HepG2 (cell line): Measurements from ENCODE around the gene ADIPOR2. TPM values are rescaled to one million over a fixed set of nuclear protein-coding genes. Genes with fewer than 3 reads are reported as not detected.
A peak's percentile ranks its signal among the peaks of the same experiment; 100 is the strongest.

Experiments used
- ATAC-seq: fragments of 200-7000 bp; cut with Tn5 transposase; 3 replicates; pipeline ENCODE4 v1.9.1; 2020; ENCODE audit warnings: mild to moderate bottlenecking, moderate library complexity
- BruUV-seq: library from RNA; stranded (reverse); fragments of 400-500 nt; replicated peaks from 2 replicates; lab custom pipeline; 2021; lab: Mats Ljungman, UMichigan
- CTCF ChIA-PET: fragments of 300-600 bp; formaldehyde crosslinking; extraction: SDS; loops from one replicate; lab custom pipeline; 2021; ENCODE audit warnings: low total read pairs, inconsistent platforms, low intra/inter-chr PET ratio; lab: Yijun Ruan, JAX
- POLR2A ChIA-PET: fragments of 350-600 bp; sonication (Branson Sonifier 250); formaldehyde crosslinking; loops from one replicate; lab custom pipeline; 2020; ENCODE audit warnings: antibody characterized with exemption, inconsistent platforms; lab: Yijun Ruan, JAX
- DNase-seq: peaks from one replicate; pipeline ENCODE4 v3.0.0-alpha.2; 2015; ENCODE audit warnings: low spot score
- FAIRE-seq: peaks from 3 replicates; lab custom pipeline; 2011; peaks lifted over from hg19 to GRCh38; lab: Jason Lieb, UNC
- H2AFZ ChIP-seq: one replicate; pipeline ENCODE4 v1.6.1; 2011; ENCODE audit warnings: low read length, inconsistent platforms
- H3K27ac ChIP-seq: fragments of 300-600 bp; 3 replicates; pipeline ENCODE4 v1.8.0; 2011; ENCODE audit warnings: mixed run types, mild to moderate bottlenecking, mixed read lengths, low read length, inconsistent platforms; ENCODE audit not compliant: insufficient read depth; ENCODE audit errors: extremely low read length
- H3K27me3 ChIP-seq, 2 experiments: fragments of 200-600 bp in 1 of 2; 2 replicates in 1 of 2; 3 replicates in 1 of 2; pipeline versions ENCODE4 v1.6.0 to v1.8.0; 2011; ENCODE audit warnings: low read length in 2 of 2, mild to moderate bottlenecking in 2 of 2, moderate library complexity in 2 of 2, inconsistent platforms in 1 of 2; ENCODE audit not compliant: insufficient read depth in 2 of 2, control insufficient read depth in 1 of 2
- H3K36me3 ChIP-seq, 2 experiments: fragments of 200-600 bp in 1 of 2; replicated peaks in 1 of 2; 2 replicates in 1 of 2; 3 replicates in 1 of 2; pipeline versions ENCODE4 v1.5.1 to v1.8.0; 2011; ENCODE audit warnings: low read length in 2 of 2, inconsistent platforms in 1 of 2; ENCODE audit not compliant: insufficient read depth in 2 of 2, control insufficient read depth in 1 of 2
- H3K4me1 ChIP-seq: 2 replicates; pipeline ENCODE4 v1.5.1; 2012; ENCODE audit warnings: low read length, inconsistent platforms; ENCODE audit not compliant: insufficient read depth
- H3K4me2 ChIP-seq: 2 replicates; pipeline ENCODE4 v1.6.0; 2011; ENCODE audit warnings: low read depth, low read length, inconsistent platforms
- H3K4me3 ChIP-seq, 3 experiments: fragments of 200-600 bp in 1 of 3; sonication (generic), shearing (Covaris generic) in 1 of 3; replicated peaks in 1 of 3; 2 replicates each; pipeline ENCODE4 v1.5.1; 2011 to 2016; ENCODE audit warnings: low read length in 3 of 3, inconsistent platforms in 2 of 3, low read depth in 2 of 3, mild to moderate bottlenecking in 2 of 3, control low read depth in 1 of 3, mixed read lengths in 1 of 3; ENCODE audit not compliant: insufficient read depth in 1 of 3
- H3K79me2 ChIP-seq: one replicate; pipeline ENCODE4 v1.6.1; 2011; ENCODE audit warnings: low read length, inconsistent platforms; ENCODE audit not compliant: insufficient read depth
- H3K9ac ChIP-seq: 2 replicates; pipeline ENCODE4 v1.6.0; 2011; ENCODE audit warnings: mild to moderate bottlenecking, low read depth, low read length, inconsistent platforms; ENCODE audit not compliant: insufficient read depth
- H3K9me3 ChIP-seq: 2 replicates; pipeline ENCODE4 v1.5.1; 2012; ENCODE audit warnings: mild to moderate bottlenecking, low read length
- H4K20me1 ChIP-seq: 2 replicates; pipeline ENCODE4 v1.6.0; 2011; ENCODE audit warnings: inconsistent platforms, mild to moderate bottlenecking, low read length, moderate library complexity; ENCODE audit not compliant: insufficient read depth
- CREB1 ChIP-seq, 2 experiments: fragments of 450-650 bp in 1 of 2; IDR thresholded peaks; 2 replicates each; pipeline ENCODE4 v1.6.1; 2016 to 2017; ENCODE audit warnings: control low read depth in 1 of 2, mild to moderate bottlenecking in 1 of 2, missing compliant biosample characterization in 1 of 2, missing genetic modification characterization in 1 of 2
- EP300 ChIP-seq, 3 experiments: sonication (generic) in 1 of 3; formaldehyde crosslinking in 1 of 3; IDR thresholded peaks; 2 replicates each; pipeline versions ENCODE4 v1.5.1 to v1.6.1; 2011 to 2020; ENCODE audit warnings: low read depth in 2 of 3, low read length in 2 of 3, borderline replicate concordance in 1 of 3, improper control_type of control experiment in 1 of 3, mild to moderate bottlenecking in 1 of 3, missing genetic modification reagents in 1 of 3, moderate library complexity in 1 of 3
- FOSL1 ChIP-seq: sonication (generic); formaldehyde crosslinking; IDR thresholded peaks from 2 replicates; pipeline ENCODE4 v1.9.0; 2021; ENCODE audit warnings: missing genetic modification reagents, borderline replicate concordance
- HDAC1 ChIP-seq: sonication (generic); formaldehyde crosslinking; IDR thresholded peaks from 2 replicates; pipeline ENCODE4 v1.5.1; 2020; ENCODE audit warnings: mild to moderate bottlenecking, missing genetic modification reagents
- HOXA7 ChIP-seq: sonication (generic); formaldehyde crosslinking; IDR thresholded peaks from 2 replicates; pipeline ENCODE4 v1.8.1; 2022; ENCODE audit warnings: mild to moderate bottlenecking, missing genetic modification reagents, moderate library complexity
- KLF16 ChIP-seq, 2 experiments: sonication (generic) in 1 of 2; formaldehyde crosslinking in 1 of 2; IDR thresholded peaks; 2 replicates each; pipeline versions ENCODE4 v1.6.1 to v1.8.0; 2016 to 2023; ENCODE audit warnings: missing genetic modification reagents in 2 of 2, missing compliant biosample characterization in 1 of 2
- MLLT10 ChIP-seq: sonication (generic); formaldehyde crosslinking; IDR thresholded peaks from 2 replicates; pipeline ENCODE4 v1.4.0; 2020; ENCODE audit warnings: missing genetic modification reagents
- POGZ ChIP-seq: sonication (generic); formaldehyde crosslinking; IDR thresholded peaks from 2 replicates; pipeline ENCODE4 v1.4.0; 2020; ENCODE audit warnings: mild to moderate bottlenecking, missing genetic modification reagents
- SRSF9 ChIP-seq: fragments of 200-400 bp; formaldehyde crosslinking; IDR thresholded peaks from 2 replicates; pipeline ENCODE4 v1.6.1; 2018; ENCODE audit warnings: borderline replicate concordance, mild to moderate bottlenecking, low read depth, low read length; ENCODE audit not compliant: insufficient read depth, poor library complexity, severe bottlenecking
- ZBTB38 ChIP-seq: sonication (generic); formaldehyde crosslinking; IDR thresholded peaks from 2 replicates; pipeline ENCODE4 v1.5.1; 2020; ENCODE audit warnings: mild to moderate bottlenecking, missing genetic modification reagents
- ZNF251 ChIP-seq: sonication (generic); formaldehyde crosslinking; IDR thresholded peaks from 2 replicates; pipeline ENCODE4 v1.9.0; 2021; ENCODE audit warnings: mild to moderate bottlenecking, missing genetic modification reagents
- ZNF264 ChIP-seq: sonication (generic); formaldehyde crosslinking; IDR thresholded peaks from 2 replicates; pipeline ENCODE4 v1.4.0; 2020; ENCODE audit warnings: missing genetic modification reagents
- ZNF333 ChIP-seq: sonication (generic); formaldehyde crosslinking; IDR thresholded peaks from 2 replicates; pipeline ENCODE4 v1.4.0; 2020; ENCODE audit warnings: mild to moderate bottlenecking, missing genetic modification reagents, borderline replicate concordance
- ZNF350 ChIP-seq: sonication (generic); formaldehyde crosslinking; IDR thresholded peaks from 2 replicates; pipeline ENCODE4 v1.4.0; 2020; ENCODE audit warnings: mild to moderate bottlenecking, low read depth, missing genetic modification reagents, borderline replicate concordance
- ZNF558 ChIP-seq: sonication (generic); formaldehyde crosslinking; IDR thresholded peaks from 2 replicates; pipeline ENCODE4 v1.9.0; 2022; ENCODE audit warnings: mild to moderate bottlenecking, missing genetic modification reagents, borderline replicate concordance
- WGBS: methylation state at CpG from one replicate; pipeline ENCODE4 v1.1.6; 2017; ENCODE audit warnings: low lambda C conversion rate; 5-methylcytosine and 5-hydroxymethylcytosine counted together
- in situ Hi-C: cut with HindIII; loops from 2 replicates; pipeline ENCODE4 v1.10.0; 2017; ENCODE audit warnings: low pct_unique_long_range_greater_than_20kb; ENCODE audit not compliant: extremely low pct_ligation_motif_present
- intact Hi-C: fragments of 100-400 bp; cut with micrococcal nuclease; formaldehyde crosslinking; loops from one replicate; pipeline ENCODE4 v1.10.0; 2022; ENCODE audit not compliant: unreplicated experiment
- polyA plus RNA-seq, 8 experiments: library from polyadenylated mRNA; depleted of rRNA in 3 of 8; stranded (reverse) in 7 of 8; unstranded in 1 of 8; fragments of >200 nt; fragmentation: Illumina TruSeq in 4 of 8; extraction: Trizol in 4 of 8; gene quantifications; 2 replicates each; pipeline versions ENCODE4 v1.2.1 to v1.2.3, GENCODE V29; 2011 to 2016; ENCODE audit warnings: low read depth in 4 of 8, missing spikeins in 1 of 8, mixed read lengths in 1 of 8; ENCODE audit not compliant: insufficient read depth in 1 of 8
- total RNA-seq, 5 experiments: library from RNA; depleted of rRNA; stranded (reverse); fragments of >200 nt; fragmentation: Illumina TruSeq; extraction: Trizol; gene quantifications; 2 replicates each; pipeline ENCODE4 v1.2.3, GENCODE V29; 2016; ENCODE audit warnings: low read depth in 1 of 5
- TF ChIP-seq, protein P1 (sequence below): sonication (generic); formaldehyde crosslinking; IDR thresholded peaks from 2 replicates; pipeline ENCODE4 v1.5.0; 2020; ENCODE audit warnings: missing genetic modification reagents

ADIPOR2 gene
- total and polyA plus RNA-seq, 2 of the 13 experiments (the other 11 are each of a cell fraction or from before 2014, with no cell fraction given), result 35.2 to 52.2 TPM

DNA sequence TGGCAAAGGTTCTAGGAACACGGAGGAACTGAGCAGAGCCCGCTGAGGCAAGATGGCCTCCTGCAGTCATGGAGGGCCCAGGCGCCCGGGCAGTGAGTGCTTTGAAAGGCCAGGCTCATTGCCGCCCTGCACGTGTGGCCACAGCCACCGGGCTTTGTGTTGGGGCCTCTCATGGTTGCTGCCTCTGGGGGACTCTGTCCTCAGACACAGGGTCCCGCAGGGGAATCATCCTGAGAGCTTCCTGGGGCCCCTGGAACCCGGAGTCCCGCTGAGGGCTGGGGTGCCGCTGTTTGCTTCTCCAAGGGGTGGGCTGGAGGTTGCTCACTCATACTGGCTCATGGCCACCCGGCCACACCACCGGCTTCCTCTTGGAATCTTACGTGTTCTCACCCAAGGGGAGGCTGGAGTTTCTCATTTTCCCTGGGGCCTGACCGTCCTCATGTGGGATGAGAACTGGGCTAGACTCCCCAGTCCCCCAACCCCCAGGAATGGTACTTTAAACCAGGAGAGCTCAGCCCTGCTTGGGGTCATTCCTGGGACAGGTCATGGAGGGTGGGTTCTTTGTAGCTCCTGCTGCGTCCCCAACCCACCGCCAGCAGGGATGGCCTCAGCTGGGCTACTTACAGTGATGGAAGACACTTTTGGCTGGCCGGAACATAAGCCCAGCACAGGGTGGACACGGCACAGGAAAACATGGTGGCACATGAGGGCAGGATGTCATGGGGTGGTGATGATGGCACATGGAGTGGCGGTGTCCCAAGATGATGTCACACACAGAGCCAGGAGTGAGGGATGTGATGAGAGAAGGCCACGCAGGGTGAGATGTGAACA, 108.4 kb downstream of the ADIPOR2 start:
- in situ Hi-C loops (no loop called here), intact Hi-C loops (loop anchor here (5.0 kb wide), 1 partner anchor 238 kb away; no protein-coding TSS in a partner anchor)
- H3K9me3 ChIP-seq, result no peaks in the 10 kb centered on the region
- H3K4me1 ChIP-seq, result peaks cover 13% of the 10 kb centered on the region; the same call in 1 of the 2 replicates
- TF ChIP-seq CREB1 (IDR thresholded peaks at IDR 0.05) (peak; percentile 32; the same call in 1 of the 2 replicates), CREB1 (CRISPR knock-in tag; IDR thresholded peaks at IDR 0.05) (no peak), ZNF264 (CRISPR knock-in tag) (no peak), EP300 (IDR thresholded peaks at IDR 0.05; ENCODE audit: low read depth in 2 of 2, low read length in 2 of 2) (no peak), EP300 (CRISPR knock-in tag; IDR thresholded peaks at IDR 0.05; ENCODE audit: borderline replicate concordance) (no peak)
- whole genome bisulfite sequencing, result 90% methylated on average over 19 of the region's 21 CpGs
- H3K36me3 ChIP-seq, result peaks cover 0 to 3% of the 10 kb centered on the region in 2 experiments; a peak in 2 of 5 replicates
- ATAC-seq, result no peak
- CTCF ChIA-PET, result no interaction called here
- H3K27me3 ChIP-seq, result no peaks in the 10 kb centered on the region
- BruUV-seq, result no TSS peak
- H2AFZ ChIP-seq, result no peak overlapping the region
- H3K4me2 ChIP-seq, result no peak overlapping the region
- no peak overlapping the region for H3K27ac ChIP-seq
- H4K20me1 ChIP-seq, result no peaks in the 10 kb centered on the region
- H3K9ac ChIP-seq, result no peak overlapping the region
- H3K79me2 ChIP-seq, result no peaks in the 10 kb centered on the region
- FAIRE-seq, result no peak
- H3K4me3 ChIP-seq, result no peak overlapping the region
- no peak for DNase-seq
- POLR2A ChIA-PET, result no interaction called here

DNA sequence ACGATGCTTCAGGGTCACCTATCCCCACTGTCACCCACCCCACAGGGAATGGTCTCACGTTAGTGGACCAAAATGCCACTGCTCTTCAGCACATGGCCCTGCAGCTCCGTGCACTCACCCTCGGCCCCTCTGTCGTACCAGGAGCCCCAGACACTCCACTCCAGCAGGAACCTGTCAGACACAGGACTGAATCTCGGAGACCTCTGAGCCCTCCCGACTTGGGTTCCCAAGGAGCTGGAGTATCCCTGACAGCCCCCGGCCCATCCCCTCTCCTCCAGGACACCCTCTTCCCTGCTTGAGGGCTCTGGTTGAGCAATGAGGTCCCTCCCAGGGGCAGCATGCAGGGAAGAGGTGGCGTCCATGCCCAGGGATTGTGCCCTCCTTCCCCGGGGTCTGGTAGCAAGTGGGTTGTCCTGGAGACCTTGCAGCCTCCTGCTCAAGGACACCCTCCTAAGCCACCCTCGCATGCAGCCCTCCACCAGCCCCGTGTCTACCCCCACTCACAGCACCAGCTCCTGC, 109.1 kb downstream of the ADIPOR2 start:
- CTCF ChIA-PET, result no interaction called here
- ATAC-seq (no peak), DNase-seq (no peak), FAIRE-seq (no peak)
- in situ Hi-C loops (loop anchor here (10.0 kb wide), 1 partner anchor 235 kb away; no protein-coding TSS in a partner anchor), intact Hi-C loops (loop anchor here (5.0 kb wide), 1 partner anchor 237 kb away; no protein-coding TSS in a partner anchor)
- H3K4me3 ChIP-seq, result no peak overlapping the region
- no peaks in the 10 kb centered on the region for H3K9me3 ChIP-seq
- no peaks in the 10 kb centered on the region for H4K20me1 ChIP-seq
- H3K27ac ChIP-seq, result no peak overlapping the region
- no peaks in the 10 kb centered on the region for H3K79me2 ChIP-seq
- H3K36me3 ChIP-seq, result peaks cover 0 to 3% of the 10 kb centered on the region in 2 experiments; a peak in 2 of 5 replicates
- H3K9ac ChIP-seq, result no peak overlapping the region
- no peaks in the 10 kb centered on the region for H3K27me3 ChIP-seq
- no peak overlapping the region for H2AFZ ChIP-seq
- POLR2A ChIA-PET, result interaction anchor here (1.4 kb wide), 1 partner anchor 11 kb away, joined by 4 read pairs; no protein-coding TSS in a partner anchor
- 89% methylated on average over 5 of the region's 12 CpGs for WGBS
- BruUV-seq, result no TSS peak
- no peak overlapping the region for H3K4me2 ChIP-seq
- peaks cover 19% of the 10 kb centered on the region; the same call in 1 of the 2 replicates for H3K4me1 ChIP-seq
- TF ChIP-seq ZNF251 (CRISPR knock-in tag) (no peak), KLF16 (CRISPR knock-in tag; IDR thresholded peaks at IDR 0.05) (no peak), FOSL1 (CRISPR knock-in tag) (no peak), ZNF333 (no peak), ZNF558 (CRISPR knock-in tag) (no peak), HDAC1 (CRISPR knock-in tag) (no peak), ZNF350 (CRISPR knock-in tag) (no peak), MLLT10 (CRISPR knock-in tag) (no peak), SRSF9 (no peak), HOXA7 (no peak), POGZ (CRISPR knock-in tag) (no peak), ZBTB38 (no peak)
- TF ChIP-seq, protein P1, sequence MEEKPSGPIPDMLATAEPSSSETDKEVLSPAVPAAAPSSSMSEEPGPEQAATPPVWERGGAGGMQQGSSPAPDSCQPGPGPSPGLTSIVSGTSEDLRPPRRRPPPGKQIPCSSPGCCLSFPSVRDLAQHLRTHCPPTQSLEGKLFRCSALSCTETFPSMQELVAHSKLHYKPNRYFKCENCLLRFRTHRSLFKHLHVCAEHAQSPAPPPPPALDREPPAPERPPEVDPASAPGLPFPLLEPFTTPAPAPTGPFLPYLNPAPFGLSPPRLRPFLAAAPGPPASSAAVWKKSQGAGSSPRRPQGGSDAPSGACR (CRISPR knock-in tag), result no peak
